ENCODE results near the gene DOK3. TPM values are rescaled to one million over a fixed set of nuclear protein-coding genes. Genes with fewer than 3 reads are reported as not detected.

DOK3 gene
- total RNA-seq, 1 experiment from 2014 or later: 2.2 TPM

Other genes starting within 250 kb of the DOK3 start
- gene RAB24, start 206.1 kb downstream of the DOK3 start, total RNA-seq (2014; rRNA removed; shearing (Covaris generic)): 8.2 and 17.0 TPM in 2 replicates
- 238 and 249 TPM in 2 replicates for gene PRELID1, start 206.0 kb downstream of the DOK3 start, total RNA-seq (2014; rRNA removed; shearing (Covaris generic))
- gene MXD3, start 197.9 kb downstream of the DOK3 start, total RNA-seq (2014; rRNA removed; shearing (Covaris generic)): 29.7 and 36.1 TPM in 2 replicates
- 443 and 538 TPM in 2 replicates for gene LMAN2, start 158.2 kb downstream of the DOK3 start, total RNA-seq (2014; rRNA removed; shearing (Covaris generic))
- 9.8 and 11.5 TPM in 2 replicates for gene RGS14, start 151.9 kb downstream of the DOK3 start, total RNA-seq (2014; rRNA removed; shearing (Covaris generic))
- gene SLC34A1, start 125.4 kb downstream of the DOK3 start, total RNA-seq (2014; rRNA removed; shearing (Covaris generic)): 0.02 TPM in 1 of 2 replicates, not detected in the other
- gene PFN3, start 109.2 kb downstream of the DOK3 start, total RNA-seq (2014; rRNA removed; shearing (Covaris generic)): not detected in 2 replicates
- gene F12, start 100.3 kb downstream of the DOK3 start, total RNA-seq (2014; rRNA removed; shearing (Covaris generic)): 1.7 and 2.4 TPM in 2 replicates
- gene GRK6, start 83.2 kb downstream of the DOK3 start, total RNA-seq (2014; rRNA removed; shearing (Covaris generic)): 20.2 and 37.3 TPM in 2 replicates
- gene PRR7, start 63.0 kb downstream of the DOK3 start, total RNA-seq (2014; rRNA removed; shearing (Covaris generic)): 24.8 and 44.4 TPM in 2 replicates
- gene DBN1, start 36.2 kb downstream of the DOK3 start, total RNA-seq (2014; rRNA removed; shearing (Covaris generic)): 73.0 and 121 TPM in 2 replicates
- 172 and 230 TPM in 2 replicates for gene PDLIM7, start 12.2 kb downstream of the DOK3 start, total RNA-seq (2014; rRNA removed; shearing (Covaris generic))
- 66.0 and 103 TPM in 2 replicates for gene DDX41, start 7.1 kb upstream of the DOK3 start, total RNA-seq (2014; rRNA removed; shearing (Covaris generic))
- 5.9 and 10.6 TPM in 2 replicates for gene FAM193B, start 44.7 kb upstream of the DOK3 start, total RNA-seq (2014; rRNA removed; shearing (Covaris generic))
- 179 and 205 TPM in 2 replicates for gene TMED9, start 82.4 kb upstream of the DOK3 start, total RNA-seq (2014; rRNA removed; shearing (Covaris generic))
- gene B4GALT7, start 90.3 kb upstream of the DOK3 start, total RNA-seq (2014; rRNA removed; shearing (Covaris generic)): 37.1 and 43.0 TPM in 2 replicates

Measured in M059J (cell line).